Neuronal stem cell (in vitro differentiated cells): ENCODE measurements around the gene CAPNS2.
"Not testable (repeated sequence)": the region's sequence is repeated elsewhere in the genome, so short reads cannot be mapped to it uniquely, and the experiment has no call there.

Experiments
- DNase-seq: peaks from one replicate; pipeline ENCODE4 v3.0.0-alpha.2; 2013; ENCODE audit warnings: low spot score
- H2AFZ ChIP-seq: one replicate; pipeline ENCODE4 v1.6.1; 2013; ENCODE audit warnings: mild to moderate bottlenecking, low read length, inconsistent platforms
- H2AK5ac ChIP-seq: 2 replicates; pipeline ENCODE4 v1.6.1; 2013; ENCODE audit warnings: low read depth, mild to moderate bottlenecking, inconsistent platforms, low read length, moderate library complexity, mixed read lengths
- H2BK120ac ChIP-seq: 2 replicates; pipeline ENCODE4 v1.6.1; 2013; ENCODE audit warnings: low read depth, mild to moderate bottlenecking, inconsistent platforms, low read length, moderate library complexity, mixed read lengths
- H2BK12ac ChIP-seq: one replicate; pipeline ENCODE4 v1.6.1; 2013; ENCODE audit warnings: low read length, inconsistent platforms
- H2BK15ac ChIP-seq: 2 replicates; pipeline ENCODE4 v1.6.1; 2013; ENCODE audit warnings: mild to moderate bottlenecking, low read length, inconsistent platforms, mixed read lengths
- H2BK5ac ChIP-seq: one replicate; pipeline ENCODE4 v1.6.1; 2013; ENCODE audit warnings: inconsistent platforms, mild to moderate bottlenecking, low read length, moderate library complexity
- H3K14ac ChIP-seq: one replicate; pipeline ENCODE4 v1.6.1; 2013; ENCODE audit warnings: low read length, inconsistent platforms
- H3K18ac ChIP-seq: 2 replicates; pipeline ENCODE4 v1.6.1; 2013; ENCODE audit warnings: low read length, inconsistent platforms
- H3K23ac ChIP-seq: 2 replicates; pipeline ENCODE4 v1.6.1; 2013; ENCODE audit warnings: low read depth, mild to moderate bottlenecking, mixed read lengths, low read length, inconsistent platforms; ENCODE audit not compliant: poor library complexity
- H3K27ac ChIP-seq: replicated peaks from 3 replicates; pipeline ENCODE4 v1.5.1; 2013; ENCODE audit warnings: low read length, inconsistent platforms
- H3K27me3 ChIP-seq, 3 experiments: 2 replicates each; pipeline ENCODE4 v1.6.1; 2013; ENCODE audit warnings: low read length in 3 of 3, mild to moderate bottlenecking in 2 of 3, inconsistent platforms in 1 of 3, low read depth in 1 of 3, mixed read lengths in 1 of 3, moderate library complexity in 1 of 3; ENCODE audit not compliant: control insufficient read depth in 3 of 3, insufficient read depth in 3 of 3
- H3K36me3 ChIP-seq, 2 donors: replicated peaks in 1 of 2; 2 replicates each; pipeline ENCODE4 v1.6.1; 2013; ENCODE audit warnings: low read length in 2 of 2; ENCODE audit not compliant: control insufficient read depth in 2 of 2, insufficient read depth in 2 of 2
- H3K4ac ChIP-seq: 2 replicates; pipeline ENCODE4 v1.6.1; 2013; ENCODE audit warnings: inconsistent platforms, mild to moderate bottlenecking, low read length, moderate library complexity
- H3K4me1 ChIP-seq, 2 donors: 1 replicate in 1 of 2; 2 replicates in 1 of 2; pipeline ENCODE4 v1.6.1; 2013; ENCODE audit warnings: low read length in 2 of 2, low read depth in 1 of 2; ENCODE audit not compliant: control insufficient read depth in 2 of 2, insufficient read depth in 1 of 2
- H3K4me2 ChIP-seq: one replicate; pipeline ENCODE4 v1.6.1; 2013; ENCODE audit warnings: mild to moderate bottlenecking, low read length, inconsistent platforms; ENCODE audit not compliant: insufficient read depth, poor library complexity, severe bottlenecking
- H3K4me3 ChIP-seq, 2 donors: 2 replicates each; pipeline ENCODE4 v1.5.1; 2013; ENCODE audit warnings: low read length in 2 of 2, mild to moderate bottlenecking in 2 of 2, inconsistent platforms in 1 of 2, moderate library complexity in 1 of 2
- H3K79me1 ChIP-seq: one replicate; pipeline ENCODE4 v1.6.1; 2013; ENCODE audit warnings: low read depth, mild to moderate bottlenecking, inconsistent platforms, low read length, moderate library complexity
- H3K9ac ChIP-seq: one replicate; pipeline ENCODE4 v1.6.1; 2013; ENCODE audit warnings: mild to moderate bottlenecking, low read depth, low read length, inconsistent platforms; ENCODE audit not compliant: poor library complexity
- H3K9me3 ChIP-seq, 2 donors: replicated peaks in 1 of 2; 2 replicates each; pipeline versions ENCODE3 to v1.6.1; 2013; ENCODE audit warnings: low read length in 2 of 2, mild to moderate bottlenecking in 2 of 2, inconsistent platforms in 1 of 2, low read depth in 1 of 2, mixed read lengths in 1 of 2, moderate library complexity in 1 of 2; ENCODE audit not compliant: control insufficient read depth in 2 of 2, insufficient read depth in 1 of 2
- H4K8ac ChIP-seq: one replicate; pipeline ENCODE4 v1.6.1; 2013; ENCODE audit warnings: low read depth, mild to moderate bottlenecking, inconsistent platforms, low read length, moderate library complexity
- H4K91ac ChIP-seq: one replicate; pipeline ENCODE4 v1.6.1; 2013; ENCODE audit warnings: low read length, low read depth, mild to moderate bottlenecking, inconsistent platforms; ENCODE audit not compliant: poor library complexity
- WGBS, 2 donors: extraction: QIAGEN DNeasy Blood & Tissue Kit; methylation state at CpG; one replicate each; pipeline ENCODE4 v1.1.7; 2013; ENCODE audit warnings: missing lambda C conversion rate in 2 of 2, mixed read lengths in 1 of 2; ENCODE audit not compliant: insufficient read length in 2 of 2, insufficient replicate concordance in 1 of 2; ENCODE audit errors: extremely low coverage in 2 of 2; 5-methylcytosine and 5-hydroxymethylcytosine counted together

The CAPNS2 gene

GRCh38 chr16:55605754-55606336 is 39.4 kb downstream of the CAPNS2 start:
- H3K4me1 ChIP-seq, result no peaks in the 10 kb centered on the region
- H3K9ac ChIP-seq, result no peak overlapping the region
- H3K14ac ChIP-seq, result no peak overlapping the region
- no peak overlapping the region for H2BK5ac ChIP-seq
- no peak overlapping the region for H2BK120ac ChIP-seq
- H3K9me3 ChIP-seq, result no peaks in the 10 kb centered on the region
- H3K23ac ChIP-seq, result no peak overlapping the region
- no peak overlapping the region for H2BK15ac ChIP-seq
- no peak overlapping the region for H2AFZ ChIP-seq
- H3K36me3 ChIP-seq, result no peaks in the 10 kb centered on the region
- no peaks in the 10 kb centered on the region for H3K79me1 ChIP-seq
- no peak overlapping the region for H3K4me2 ChIP-seq
- no peak overlapping the region for H2BK12ac ChIP-seq
- no peak overlapping the region for H3K4ac ChIP-seq
- H3K27me3 ChIP-seq, result no peaks in the 10 kb centered on the region
- H2AK5ac ChIP-seq, result no peak overlapping the region
- no peak overlapping the region for H3K4me3 ChIP-seq
- DNase-seq, result no peak
- H4K8ac ChIP-seq, result no peak overlapping the region
- no CpG with 5 or more reads among the region's 4 CpGs for WGBS, 2 donors
- no peak overlapping the region for H4K91ac ChIP-seq
- no peak overlapping the region for H3K27ac ChIP-seq
- H3K18ac ChIP-seq, result no peak overlapping the region

- Histone ChIP-seq H2AK5ac (no peak overlapping the region), H3K18ac (no peak overlapping the region), H4K8ac (no peak overlapping the region), H3K36me3 (no peaks in the 10 kb centered on the region), H3K23ac (no peak overlapping the region), H3K4me2 (no peak overlapping the region), H3K79me1 (no peaks in the 10 kb centered on the region), H2BK5ac (no peak overlapping the region), H2BK12ac (no peak overlapping the region), H2BK120ac (no peak overlapping the region), H3K9me3 (peaks cover 0 to 5% of the 10 kb centered on the region in 2 donors), H3K27me3 (no peaks in the 10 kb centered on the region), H3K9ac (no peak overlapping the region), H2AFZ (no peak overlapping the region), H4K91ac (no peak overlapping the region), H3K4me1 (no peaks in the 10 kb centered on the region), H2BK15ac (no peak overlapping the region), H3K14ac (no peak overlapping the region), H3K27ac (no peak overlapping the region), H3K4me3 (no peak overlapping the region), H3K4ac (no peak overlapping the region)
- no peak for DNase-seq
- no CpG with 5 or more reads among the region's 6 CpGs for WGBS, 2 donors
Observed at GRCh38 chr16:55613613-55614335, 47.3 kb downstream of the CAPNS2 start.

- H3K9me3 ChIP-seq, result peaks cover 0 to 5% of the 10 kb centered on the region in 2 donors
- H4K91ac ChIP-seq, result no peak overlapping the region
- no peaks in the 10 kb centered on the region for H3K36me3 ChIP-seq
- DNase-seq, result no peak
- no peak overlapping the region for H2BK5ac ChIP-seq
- no peak overlapping the region for H2AK5ac ChIP-seq
- no peak overlapping the region for H3K4me2 ChIP-seq
- H3K4me1 ChIP-seq, result no peaks in the 10 kb centered on the region
- no peak overlapping the region for H3K4ac ChIP-seq
- no peak overlapping the region for H3K9ac ChIP-seq
- no peak overlapping the region for H3K14ac ChIP-seq
- no CpG with 5 or more reads among the region's 3 CpGs for WGBS, 2 donors
- no peak overlapping the region for H2AFZ ChIP-seq
- no peak overlapping the region for H2BK120ac ChIP-seq
- H3K27ac ChIP-seq, result no peak overlapping the region
- no peak overlapping the region for H3K18ac ChIP-seq
- H3K4me3 ChIP-seq, result no peak overlapping the region
- no peak overlapping the region for H2BK15ac ChIP-seq
- no peak overlapping the region for H2BK12ac ChIP-seq
- H3K79me1 ChIP-seq, result no peaks in the 10 kb centered on the region
- H4K8ac ChIP-seq, result no peak overlapping the region
- H3K23ac ChIP-seq, result no peak overlapping the region
- H3K27me3 ChIP-seq, result no peaks in the 10 kb centered on the region
Observed at GRCh38 chr16:55615071-55615470, 48.6 kb downstream of the CAPNS2 start.

- not testable (repeated sequence) for H2BK5ac ChIP-seq, DNase-seq, H2BK120ac ChIP-seq, H3K18ac ChIP-seq, H3K14ac ChIP-seq, H2BK15ac ChIP-seq, H3K79me1 ChIP-seq, H3K36me3 ChIP-seq, H2AK5ac ChIP-seq, H3K27ac ChIP-seq, H3K4me3 ChIP-seq, H3K23ac ChIP-seq, H3K4me1 ChIP-seq, H3K9ac ChIP-seq, H2BK12ac ChIP-seq, H3K9me3 ChIP-seq, H4K8ac ChIP-seq, H3K4me2 ChIP-seq, H4K91ac ChIP-seq, H2AFZ ChIP-seq, H3K27me3 ChIP-seq, H3K4ac ChIP-seq
- whole genome bisulfite sequencing, 2 donors, result no CpG with 5 or more reads among the region's 11 CpGs
Observed at GRCh38 chr16:55615670-55616069, 49.2 kb downstream of the CAPNS2 start.
